PC-3 (cell line): ENCODE results near the gene TMPRSS13. TPM values are rescaled to one million over a fixed set of nuclear protein-coding genes. Genes with fewer than 3 reads are reported as not detected.

ENCODE experiments used
- ATAC-seq: fragments of 200-7000 bp; cut with Tn5 transposase; 2 replicates; pipeline ENCODE4 v1.9.1; 2020; ENCODE audit warnings: mild to moderate bottlenecking, moderate library complexity
- BruUV-seq: library from RNA; stranded (reverse); fragments of 400-500 nt; replicated peaks from 2 replicates; lab custom pipeline; 2021; lab: Mats Ljungman, UMichigan
- CTCF ChIA-PET: fragments of 300-600 bp; sonication (Branson Sonifier 250); formaldehyde crosslinking; loops from one replicate; lab custom pipeline; 2022; ENCODE audit warnings: antibody characterized with exemption; lab: Charles Lee
- POLR2A ChIA-PET: fragments of 300-600 bp; sonication (Branson Sonifier 250); formaldehyde crosslinking; loops from one replicate; lab custom pipeline; 2022; ENCODE audit warnings: antibody characterized with exemption; ENCODE audit not compliant: unreplicated experiment; lab: Charles Lee
- DNase-seq: peaks from one replicate; pipeline ENCODE4 v3.0.0-alpha.2; 2015
- H2AFZ ChIP-seq: fragments of 300-600 bp; sonication (generic); 2 replicates; pipeline ENCODE4 v1.6.0; 2016; ENCODE audit warnings: antibody characterized with exemption, low read length
- H3F3A ChIP-seq: fragments of 300-600 bp; sonication (generic); one replicate; pipeline ENCODE4 v1.6.0; 2017; ENCODE audit warnings: antibody characterized with exemption, low read length, control low read depth, mild to moderate bottlenecking; ENCODE audit not compliant: unreplicated experiment
- H3K27ac ChIP-seq: fragments of 300-600 bp; sonication (generic); 2 replicates; pipeline ENCODE4 v1.5.1; 2016; ENCODE audit warnings: mild to moderate bottlenecking, low read length
- H3K27me3 ChIP-seq: fragments of 300-600 bp; sonication (generic); 2 replicates; pipeline ENCODE4 v1.6.1; 2016; ENCODE audit warnings: low read length, mixed read lengths
- H3K36me3 ChIP-seq: fragments of 300-600 bp; sonication (generic); 2 replicates; pipeline ENCODE4 v1.6.1; 2016; ENCODE audit warnings: low read depth, mixed run types, low read length, mixed read lengths
- H3K4me1 ChIP-seq: fragments of 300-600 bp; sonication (generic); 2 replicates; pipeline ENCODE4 v1.5.1; 2016; ENCODE audit warnings: low read length; ENCODE audit not compliant: insufficient read depth
- H3K4me2 ChIP-seq: fragments of 300-600 bp; sonication (generic); 2 replicates; pipeline ENCODE4 v1.6.0; 2016; ENCODE audit warnings: low read length
- H3K4me3 ChIP-seq: fragments of 300-600 bp; sonication (generic); 2 replicates; pipeline ENCODE4 v1.5.1; 2016; ENCODE audit warnings: mild to moderate bottlenecking, low read length, mixed read lengths
- H3K79me2 ChIP-seq: fragments of 300-600 bp; sonication (generic); 2 replicates; pipeline ENCODE4 v1.6.1; 2017; ENCODE audit warnings: low read length, mixed read lengths
- H3K9ac ChIP-seq: fragments of 300-600 bp; sonication (generic); 2 replicates; pipeline ENCODE4 v1.6.0; 2016; ENCODE audit warnings: mild to moderate bottlenecking, low read length
- H3K9me2 ChIP-seq: fragments of 300-600 bp; sonication (generic); replicated peaks from 2 replicates; pipeline ENCODE4 v1.6.1; 2016; ENCODE audit warnings: mixed run types, low read length, mixed read lengths
- H3K9me3 ChIP-seq: fragments of 300-600 bp; sonication (generic); 2 replicates; pipeline ENCODE4 v1.6.1; 2016; ENCODE audit warnings: low read length, mixed read lengths
- H4K20me1 ChIP-seq: fragments of 300-600 bp; sonication (generic); 2 replicates; pipeline ENCODE4 v1.6.1; 2016; ENCODE audit warnings: low read length, mixed read lengths
- EZH2 ChIP-seq: fragments of 300-600 bp; sonication (generic); IDR thresholded peaks from one replicate; pipeline ENCODE4 v1.6.1; 2017; ENCODE audit warnings: antibody characterized with exemption, mild to moderate bottlenecking, low read length; ENCODE audit not compliant: unreplicated experiment
- EZH2phosphoT487 ChIP-seq: fragments of 300-600 bp; sonication (generic); IDR thresholded peaks from 2 replicates; pipeline ENCODE4 v1.6.1; 2018; ENCODE audit warnings: mild to moderate bottlenecking, antibody characterized with exemption, low read length, borderline replicate concordance
- intact Hi-C: fragments of 100-400 bp; cut with micrococcal nuclease; formaldehyde crosslinking; loops from 2 replicates; pipeline ENCODE4 v1.9.0; 2023
- total RNA-seq: library from RNA; depleted of rRNA; stranded (reverse); fragments of >200 nt; gene quantifications from 2 replicates; pipeline ENCODE4 v1.2.3, GENCODE V29; 2014
- TF ChIP-seq, protein P1 (sequence below): fragments of 300-600 bp; sonication (generic); conservative IDR thresholded peaks from 2 replicates; pipeline ENCODE4 v1.5.1; 2017; ENCODE audit warnings: antibody characterized with exemption, low read depth, mild to moderate bottlenecking, low read length

Gene TMPRSS13
- total RNA-seq, 1 experiment from 2014 or later, result 2.9 TPM

DNA sequence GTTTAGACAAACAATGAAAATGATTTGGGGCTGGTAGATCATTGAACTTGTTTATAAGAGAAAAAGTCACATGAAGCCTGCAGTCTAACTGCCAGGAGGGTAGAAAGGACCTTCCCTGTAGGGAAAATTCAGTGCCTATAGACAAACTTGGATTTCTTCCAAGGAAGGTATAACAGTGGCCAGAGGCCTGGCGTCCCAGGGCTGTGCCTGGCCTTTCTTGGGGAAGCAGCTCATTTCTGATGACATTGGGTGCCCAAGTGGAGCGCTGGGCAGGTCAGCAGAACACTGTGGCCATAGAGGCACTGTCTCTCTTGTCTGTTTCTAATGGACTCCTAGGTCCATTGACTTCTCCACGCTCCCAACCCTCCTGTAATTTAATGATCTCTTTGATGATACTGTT is 46.1 kb downstream of the TMPRSS13 start:
- no peak overlapping the region for H3K9ac ChIP-seq
- H3K9me2 ChIP-seq, result no peaks in the 10 kb centered on the region
- TF ChIP-seq, protein P1, sequence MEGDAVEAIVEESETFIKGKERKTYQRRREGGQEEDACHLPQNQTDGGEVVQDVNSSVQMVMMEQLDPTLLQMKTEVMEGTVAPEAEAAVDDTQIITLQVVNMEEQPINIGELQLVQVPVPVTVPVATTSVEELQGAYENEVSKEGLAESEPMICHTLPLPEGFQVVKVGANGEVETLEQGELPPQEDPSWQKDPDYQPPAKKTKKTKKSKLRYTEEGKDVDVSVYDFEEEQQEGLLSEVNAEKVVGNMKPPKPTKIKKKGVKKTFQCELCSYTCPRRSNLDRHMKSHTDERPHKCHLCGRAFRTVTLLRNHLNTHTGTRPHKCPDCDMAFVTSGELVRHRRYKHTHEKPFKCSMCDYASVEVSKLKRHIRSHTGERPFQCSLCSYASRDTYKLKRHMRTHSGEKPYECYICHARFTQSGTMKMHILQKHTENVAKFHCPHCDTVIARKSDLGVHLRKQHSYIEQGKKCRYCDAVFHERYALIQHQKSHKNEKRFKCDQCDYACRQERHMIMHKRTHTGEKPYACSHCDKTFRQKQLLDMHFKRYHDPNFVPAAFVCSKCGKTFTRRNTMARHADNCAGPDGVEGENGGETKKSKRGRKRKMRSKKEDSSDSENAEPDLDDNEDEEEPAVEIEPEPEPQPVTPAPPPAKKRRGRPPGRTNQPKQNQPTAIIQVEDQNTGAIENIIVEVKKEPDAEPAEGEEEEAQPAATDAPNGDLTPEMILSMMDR, result no peak
- TF ChIP-seq EZH2phosphoT487 (no peak), EZH2 (no peak)
- CTCF ChIA-PET, result no interaction called here
- no peaks in the 10 kb centered on the region for H3K36me3 ChIP-seq
- no peaks in the 10 kb centered on the region for H3K4me1 ChIP-seq
- H3K27ac ChIP-seq, result no peak overlapping the region
- H3K79me2 ChIP-seq, result no peaks in the 10 kb centered on the region
- no TSS peak for BruUV-seq
- no peaks in the 10 kb centered on the region for H4K20me1 ChIP-seq
- H2AFZ ChIP-seq, result no peak overlapping the region
- DNase-seq (no peak), ATAC-seq (no peak)
- H3K4me3 ChIP-seq, result no peak overlapping the region
- H3F3A ChIP-seq, result no peaks in the 10 kb centered on the region
- no peak overlapping the region for H3K4me2 ChIP-seq
- H3K9me3 ChIP-seq, result no peaks in the 10 kb centered on the region
- POLR2A ChIA-PET, result no interaction called here
- intact Hi-C loops, result no loop called here
- peaks cover 100% of the 10 kb centered on the region for H3K27me3 ChIP-seq

DNA sequence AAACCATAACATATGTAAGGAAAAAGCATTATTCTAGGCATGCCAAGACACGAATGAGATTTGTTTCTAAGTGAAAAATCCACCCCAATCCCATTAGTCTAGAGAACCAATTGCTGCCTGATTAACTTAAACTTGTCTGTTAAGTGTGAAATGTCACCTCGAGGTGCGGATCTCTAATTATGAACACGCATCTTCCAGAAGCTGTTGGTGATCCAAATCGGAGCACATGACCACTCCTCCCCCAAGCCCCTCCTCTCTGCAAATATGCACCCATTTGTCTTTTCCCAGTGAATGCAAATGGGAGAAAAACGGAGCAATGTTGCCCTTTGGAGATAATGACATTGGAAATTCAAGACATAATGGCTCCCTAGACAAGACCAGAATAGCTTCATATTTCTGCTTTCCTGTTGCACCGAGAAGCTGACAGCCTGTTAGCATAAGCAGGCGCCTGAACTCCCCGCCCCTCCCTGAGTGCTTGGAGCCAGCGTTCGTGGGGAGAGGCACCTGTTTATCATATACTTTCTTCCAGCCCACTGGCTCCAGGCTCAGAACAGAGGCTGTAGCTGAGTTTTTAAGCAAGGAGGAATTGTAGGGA is 46.8 kb downstream of the TMPRSS13 start:
- no peak overlapping the region for H3K4me2 ChIP-seq
- TF ChIP-seq, protein P1, result no peak
- TF ChIP-seq EZH2phosphoT487 (no peak), EZH2 (no peak)
- no peaks in the 10 kb centered on the region for H3K79me2 ChIP-seq
- H3K27ac ChIP-seq, result no peak overlapping the region
- CTCF ChIA-PET, result no interaction called here
- H3F3A ChIP-seq, result no peaks in the 10 kb centered on the region
- POLR2A ChIA-PET, result no interaction called here
- no peaks in the 10 kb centered on the region for H3K36me3 ChIP-seq
- no peak overlapping the region for H2AFZ ChIP-seq
- no peaks in the 10 kb centered on the region for H4K20me1 ChIP-seq
- H3K27me3 ChIP-seq, result peaks cover 100% of the 10 kb centered on the region
- no peaks in the 10 kb centered on the region for H3K4me1 ChIP-seq
- BruUV-seq, result no TSS peak
- DNase-seq (no peak), ATAC-seq (no peak)
- intact Hi-C loops, result no loop called here
- no peak overlapping the region for H3K4me3 ChIP-seq
- no peaks in the 10 kb centered on the region for H3K9me2 ChIP-seq
- H3K9ac ChIP-seq, result no peak overlapping the region
- H3K9me3 ChIP-seq, result no peaks in the 10 kb centered on the region

DNA sequence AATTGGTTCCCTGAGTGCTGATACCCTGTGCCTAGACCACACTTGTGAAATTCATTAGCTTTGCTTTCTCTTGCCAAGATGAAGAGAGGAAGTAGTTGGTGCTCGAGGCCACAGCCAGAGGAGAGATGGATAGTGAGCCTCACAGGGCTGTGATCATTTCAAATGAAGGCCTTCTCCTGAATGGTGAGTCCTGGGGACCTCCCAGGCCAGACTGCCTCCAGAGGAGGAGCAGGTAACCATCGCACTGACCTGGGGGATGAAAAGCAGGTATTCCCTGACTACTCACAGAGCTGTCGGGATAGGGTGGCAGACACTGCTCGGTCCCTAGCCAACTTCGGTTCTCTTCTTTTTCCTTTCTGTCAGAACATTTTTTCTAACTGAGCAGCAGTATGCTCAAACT is 48.0 kb downstream of the TMPRSS13 start:
- Histone ChIP-seq H3K79me2 (no peaks in the 10 kb centered on the region), H3K9ac (no peak overlapping the region), H4K20me1 (no peaks in the 10 kb centered on the region), H3K9me3 (no peaks in the 10 kb centered on the region), H3K4me2 (no peak overlapping the region), H3K4me3 (no peak overlapping the region), H3F3A (no peaks in the 10 kb centered on the region), H3K9me2 (no peaks in the 10 kb centered on the region), H3K27me3 (peaks cover 100% of the 10 kb centered on the region), H3K36me3 (no peaks in the 10 kb centered on the region), H3K4me1 (no peaks in the 10 kb centered on the region), H3K27ac (no peak overlapping the region), H2AFZ (no peak overlapping the region)
- ChIA-PET CTCF (no interaction called here), POLR2A (no interaction called here)
- TF ChIP-seq EZH2, result no peak
- DNase-seq (no peak), ATAC-seq (no peak)
- BruUV-seq, result no TSS peak
- intact Hi-C loops, result no loop called here
